GM18511 (cell line): ENCODE data around the gene RGP1.

Experiments used
- ATAC-seq: cut with Tn5 transposase; IDR thresholded peaks from one replicate; pipeline ENCODE4 v1.9.1; 2021; ENCODE audit warnings: mild to moderate bottlenecking, moderate library complexity; ENCODE audit not compliant: unreplicated experiment

Gene RGP1

DNA sequence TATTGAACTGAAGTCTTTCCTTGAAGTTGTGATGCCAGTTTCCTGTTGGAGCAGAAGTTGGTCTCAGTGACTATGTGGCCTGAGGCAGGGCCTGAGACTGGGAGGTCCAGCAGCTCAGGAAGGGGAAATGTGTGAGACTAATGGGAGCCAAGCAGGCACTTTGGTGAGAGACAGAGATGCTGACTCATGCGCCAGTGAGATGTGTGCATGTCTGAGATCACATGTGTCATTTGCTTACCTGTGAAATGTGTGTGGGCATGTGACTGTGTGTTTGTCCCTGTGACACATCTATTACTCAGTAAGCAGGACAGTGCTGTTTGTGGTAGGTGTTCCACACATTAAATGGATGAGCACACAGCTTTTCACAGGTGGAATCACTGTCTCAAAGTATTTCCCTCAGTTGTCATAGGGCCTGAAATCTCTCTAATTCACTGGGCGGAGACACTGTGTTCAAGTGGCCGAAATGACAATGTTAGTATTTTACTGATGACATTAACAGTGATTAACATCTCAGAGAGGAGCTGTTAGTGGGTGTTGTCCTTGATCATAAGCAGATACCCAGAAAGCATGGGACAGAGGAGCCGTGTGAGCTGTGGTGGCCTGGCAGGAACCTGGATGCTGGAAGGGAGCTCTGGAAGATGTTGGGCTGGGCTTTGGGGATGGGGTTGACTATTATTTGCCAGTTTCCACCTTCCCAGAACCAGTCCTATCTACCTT, 49.7 kb downstream of the RGP1 start:
- ATAC-seq, result no peak

DNA sequence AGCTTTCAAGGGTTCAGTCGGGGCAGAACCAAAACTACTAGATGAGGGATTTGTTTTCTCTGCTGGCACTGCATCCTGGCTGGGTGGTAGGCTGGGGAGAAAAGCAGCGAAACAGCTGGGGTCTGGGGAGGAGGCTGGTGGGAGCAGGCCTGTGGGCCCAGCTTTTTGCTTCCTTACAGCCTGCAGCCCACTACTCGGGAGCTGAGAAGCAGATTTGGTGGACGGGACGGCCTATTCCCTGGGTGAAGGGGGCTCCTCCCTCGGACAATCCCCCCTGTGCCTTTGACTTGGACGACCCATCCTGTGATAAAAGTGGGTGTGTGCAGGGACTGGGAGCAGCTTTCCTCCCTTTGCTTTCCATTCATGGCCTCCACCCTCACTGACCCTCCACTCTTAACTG, 51.4 kb downstream of the RGP1 start:
- ATAC-seq, result no peak

GRCh38 chr9:35801328-35802128, 52.4 kb downstream of the RGP1 start:
- ATAC-seq, result no peak

- no peak for ATAC-seq
Observed at GRCh38 chr9:35806101-35806500, 57.0 kb downstream of the RGP1 start.
